Tibial nerve (tissue), 4 donors: ENCODE data around the gene ANXA9. TPM values are rescaled to one million over a fixed set of nuclear protein-coding genes. Genes with fewer than 3 reads are reported as not detected.

Source experiments
- DNase-seq, 2 donors: peaks; one replicate each; pipeline ENCODE4 v3.0.0-alpha.2; 2019; ENCODE audit warnings: low spot score in 2 of 2
- H3K27ac ChIP-seq, 4 donors: fragments of 200-600 bp; sonication (generic) in 3 of 4; one replicate each; pipeline ENCODE4 v1.5.1; 2017 to 2019; ENCODE audit warnings: mild to moderate bottlenecking in 1 of 4
- H3K27me3 ChIP-seq, 2 donors: fragments of 200-600 bp; sonication (generic) in 1 of 2; one replicate each; pipeline versions ENCODE4 v1.5.1 to v1.6.0; 2017 to 2019
- H3K36me3 ChIP-seq, 3 donors: fragments of 200-600 bp; sonication (generic); one replicate each; pipeline ENCODE4 v1.5.1; 2018 to 2019
- H3K4me1 ChIP-seq, 4 donors: fragments of 200-600 bp; sonication (generic) in 3 of 4; one replicate each; pipeline ENCODE4 v1.5.1; 2017 to 2019
- H3K4me3 ChIP-seq, 4 donors: fragments of 200-600 bp; sonication (generic) in 3 of 4; one replicate each; pipeline ENCODE4 v1.5.1; 2017 to 2019; ENCODE audit warnings: mild to moderate bottlenecking in 1 of 4, moderate library complexity in 1 of 4
- H3K9me3 ChIP-seq, 4 donors: fragments of 200-600 bp; sonication (generic) in 3 of 4; one replicate each; pipeline ENCODE4 v1.5.1; 2017 to 2019
- EP300 ChIP-seq, 2 donors: sonication (generic); formaldehyde crosslinking; IDR thresholded peaks; one replicate each; pipeline ENCODE4 v1.6.1; 2017; ENCODE audit warnings: antibody characterized with exemption in 2 of 2, mild to moderate bottlenecking in 1 of 2
- POLR2A ChIP-seq, 2 donors: fragments of 450-650 bp; IDR thresholded peaks; one replicate each; pipeline ENCODE4 v1.6.1; 2017; ENCODE audit warnings: antibody characterized with exemption in 2 of 2, mild to moderate bottlenecking in 2 of 2, moderate library complexity in 2 of 2
- WGBS, 2 donors: methylation state at CpG; one replicate each; pipeline ENCODE4 v1.1.5; 2018; 5-methylcytosine and 5-hydroxymethylcytosine counted together
- total RNA-seq, 4 donors: library from RNA; depleted of rRNA; stranded (reverse); fragments of >200 nt; gene quantifications; one replicate each; pipeline ENCODE4 v1.1.0, GENCODE V29; 2016
- TF ChIP-seq, protein P1 (sequence below), 5 experiments: fragments of 200-600 bp in 3 of 5; fragments of 450-650 bp in 2 of 5; sonication (generic) in 3 of 5; IDR thresholded peaks; one replicate each; pipeline ENCODE4 v1.5.1; 2016 to 2019; ENCODE audit warnings: antibody characterized with exemption in 5 of 5, mild to moderate bottlenecking in 3 of 5, moderate library complexity in 2 of 5

Gene ANXA9
- total RNA-seq, 4 donors from 2014 or later: 2.1 to 12.2 (median 7.8) TPM

GRCh38 chr1:151005729-151006319, 23.7 kb downstream of the ANXA9 start:
- peak in 1 of 2 donors; percentile 23 for DNase-seq
- H3K4me3 ChIP-seq: peak overlapping the region; percentile 49 to 71 (median 55)
- no peaks in the 10 kb centered on the region for H3K27me3 ChIP-seq
- no peak for TF ChIP-seq POLR2A (IDR thresholded peaks at IDR 0.05)
- TF ChIP-seq, protein P1, sequence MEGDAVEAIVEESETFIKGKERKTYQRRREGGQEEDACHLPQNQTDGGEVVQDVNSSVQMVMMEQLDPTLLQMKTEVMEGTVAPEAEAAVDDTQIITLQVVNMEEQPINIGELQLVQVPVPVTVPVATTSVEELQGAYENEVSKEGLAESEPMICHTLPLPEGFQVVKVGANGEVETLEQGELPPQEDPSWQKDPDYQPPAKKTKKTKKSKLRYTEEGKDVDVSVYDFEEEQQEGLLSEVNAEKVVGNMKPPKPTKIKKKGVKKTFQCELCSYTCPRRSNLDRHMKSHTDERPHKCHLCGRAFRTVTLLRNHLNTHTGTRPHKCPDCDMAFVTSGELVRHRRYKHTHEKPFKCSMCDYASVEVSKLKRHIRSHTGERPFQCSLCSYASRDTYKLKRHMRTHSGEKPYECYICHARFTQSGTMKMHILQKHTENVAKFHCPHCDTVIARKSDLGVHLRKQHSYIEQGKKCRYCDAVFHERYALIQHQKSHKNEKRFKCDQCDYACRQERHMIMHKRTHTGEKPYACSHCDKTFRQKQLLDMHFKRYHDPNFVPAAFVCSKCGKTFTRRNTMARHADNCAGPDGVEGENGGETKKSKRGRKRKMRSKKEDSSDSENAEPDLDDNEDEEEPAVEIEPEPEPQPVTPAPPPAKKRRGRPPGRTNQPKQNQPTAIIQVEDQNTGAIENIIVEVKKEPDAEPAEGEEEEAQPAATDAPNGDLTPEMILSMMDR (IDR thresholded peaks at IDR 0.05): no peak
- no peak for TF ChIP-seq EP300 (IDR thresholded peaks at IDR 0.05)
- no peaks in the 10 kb centered on the region for H3K9me3 ChIP-seq
- H3K27ac ChIP-seq: peak overlapping the region; percentile 83 to 96 (median 91)
- peaks cover 0 to 83% (median 50%) of the 10 kb centered on the region in 4 donors for H3K4me1 ChIP-seq
- peaks cover 0 to 18% (median 0%) of the 10 kb centered on the region in 3 donors for H3K36me3 ChIP-seq
- 2 to 8% methylated on average over 4 of the region's 4 CpGs for WGBS, 2 donors

DNA sequence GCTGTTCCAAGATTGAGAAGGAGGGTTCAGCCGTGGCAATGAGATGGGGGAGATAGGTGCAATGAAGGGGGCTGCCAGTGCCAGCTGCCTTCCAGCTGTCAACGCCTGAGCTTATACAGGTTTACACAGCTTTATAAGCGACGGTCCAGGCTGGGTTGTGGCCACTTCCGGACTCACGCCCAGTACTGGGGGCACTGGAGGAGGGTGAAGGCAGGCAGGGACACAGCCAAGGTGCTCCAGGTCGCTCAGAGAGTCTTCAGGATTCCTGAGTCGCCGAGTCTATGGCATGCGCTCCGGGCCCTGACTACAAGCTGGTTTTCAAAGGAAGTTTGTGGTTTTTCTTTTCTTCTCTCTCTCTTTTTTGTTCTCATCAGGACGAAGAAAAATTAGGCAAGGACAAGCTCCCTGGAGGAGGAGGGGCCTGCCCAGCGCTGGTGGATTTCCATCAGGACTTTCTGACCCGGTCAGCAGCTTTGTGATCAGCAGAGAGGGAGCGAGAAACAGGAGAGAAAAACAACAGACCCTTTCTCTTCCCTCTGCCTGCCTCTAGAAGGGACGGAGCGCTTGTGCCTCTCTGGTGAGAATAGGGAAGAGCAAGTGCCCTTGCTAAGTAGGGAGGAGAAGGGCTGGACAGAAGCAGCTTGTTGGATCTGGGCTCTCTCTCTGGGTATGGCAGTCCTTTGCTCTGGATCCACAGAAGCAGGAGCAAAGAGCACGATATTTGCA, 24.4 kb downstream of the ANXA9 start, which contains the start of gene MINDY1:
Gene MINDY1, minus strand, starts transcription at position 576 of the 726 bp plus-strand sequence. CDS start 4,285 bp downstream, outside the sequence.
- WGBS, 2 donors: 0 to 2% methylated on average over 18 of the region's 18 CpGs
- DNase-seq: peak; percentile 54 to 79

DNA sequence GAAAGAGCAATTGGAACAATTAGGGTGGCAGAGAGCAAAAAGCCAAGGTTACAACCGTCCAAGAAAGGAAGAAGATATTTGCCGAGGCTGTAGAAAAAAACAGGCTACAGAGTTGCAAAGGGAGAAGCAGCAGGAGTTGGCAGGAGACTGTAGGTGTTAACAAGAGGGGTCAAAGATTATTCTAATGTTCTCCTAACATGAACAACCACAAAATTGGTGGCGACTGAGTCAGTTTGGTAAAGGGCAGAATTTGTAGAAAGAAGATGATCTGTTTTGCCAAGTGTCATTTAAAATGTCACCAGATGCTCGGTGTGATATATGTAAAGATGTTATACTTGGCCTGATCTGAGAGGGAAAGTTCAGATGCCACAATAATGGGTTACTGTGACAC, 25.8 kb downstream of the ANXA9 start:
- peak overlapping the region in 3 of 4 donors; percentile 62 to 73 (median 66) for H3K4me3 ChIP-seq
- no peak for TF ChIP-seq EP300 (IDR thresholded peaks at IDR 0.05)
- TF ChIP-seq, protein P1 (IDR thresholded peaks at IDR 0.05): no peak
- TF ChIP-seq POLR2A (IDR thresholded peaks at IDR 0.05): no peak
- H3K27me3 ChIP-seq: no peaks in the 10 kb centered on the region
- peak overlapping the region; percentile 83 to 96 (median 91) for H3K27ac ChIP-seq
- no peak for DNase-seq
- 10 to 14% methylated on average over 4 of the region's 4 CpGs for WGBS, 2 donors
- no peaks in the 10 kb centered on the region for H3K36me3 ChIP-seq
- H3K4me1 ChIP-seq: peaks cover 0 to 84% (median 50%) of the 10 kb centered on the region in 4 donors
- H3K9me3 ChIP-seq: no peaks in the 10 kb centered on the region

More for the DNA sequence above, 24.4 kb downstream of the ANXA9 start, which contains the start of gene MINDY1:
- no peaks in the 10 kb centered on the region for H3K27me3 ChIP-seq
- TF ChIP-seq, protein P1 (IDR thresholded peaks at IDR 0.05): peak; percentile 42 to 77 (median 64)
- TF ChIP-seq EP300 (IDR thresholded peaks at IDR 0.05): peak; percentile 6 to 95
- peak; percentile 48 to 67 for TF ChIP-seq POLR2A (IDR thresholded peaks at IDR 0.05)
- peaks cover 0 to 84% (median 52%) of the 10 kb centered on the region in 4 donors for H3K4me1 ChIP-seq
- H3K36me3 ChIP-seq: peaks cover 0 to 11% (median 0%) of the 10 kb centered on the region in 3 donors
- H3K4me3 ChIP-seq: peak within 1 kb of the TSS; percentile 52 to 71 (median 64)
- H3K9me3 ChIP-seq: no peaks in the 10 kb centered on the region
- H3K27ac ChIP-seq: peak within 1 kb of the TSS; percentile 83 to 96 (median 91)

- Histone ChIP-seq H3K27ac (peak within 1 kb of the TSS; percentile 83 to 96 (median 91)), H3K27me3 (no peaks in the 10 kb centered on the region), H3K4me3 (peak within 1 kb of the TSS; percentile 62 to 81 (median 70)), H3K4me1 (peaks cover 0 to 84% (median 48%) of the 10 kb centered on the region in 4 donors), H3K36me3 (no peaks in the 10 kb centered on the region), H3K9me3 (no peaks in the 10 kb centered on the region)
- WGBS, 2 donors: 1% methylated on average over 48 to 54 of the region's 69 CpGs
- TF ChIP-seq, protein P1 (IDR thresholded peaks at IDR 0.05): peak in 3 of 5 experiments; percentile 22 to 54 (median 49)
- TF ChIP-seq EP300 (IDR thresholded peaks at IDR 0.05) (peak; percentile 91 to 95), POLR2A (IDR thresholded peaks at IDR 0.05) (peak; percentile 38 to 84)
- peak; percentile 88 to 91 for DNase-seq
These were observed 26.4 kb downstream of the ANXA9 start, which contains the start of gene PRUNE1 for GRCh38 chr1:151008244-151009205. PRUNE1 (plus strand) TSS chr1:151008449; CDS start chr1:151008633, 184 bp downstream.
